WTC11 (cell line): ENCODE data around the gene NCKAP5. TPM values are rescaled to one million over a fixed set of nuclear protein-coding genes. Genes with fewer than 3 reads are reported as not detected.

Experiments used
- ATAC-seq: fragments of 200-7000 bp; cut with Tn5 transposase; 2 replicates; pipeline ENCODE4 v1.10.0; 2021; ENCODE audit warnings: mild to moderate bottlenecking, moderate library complexity
- CTCF ChIA-PET: fragments of 300-600 bp; sonication (Branson Sonifier 250); formaldehyde crosslinking; loops from one replicate; lab custom pipeline; 2021; ENCODE audit warnings: antibody characterized with exemption; lab: Charles Lee
- POLR2A ChIA-PET: fragments of 350-600 bp; sonication (Branson Sonifier 250); formaldehyde crosslinking; loops from one replicate; lab custom pipeline; 2021; ENCODE audit warnings: antibody characterized with exemption; lab: Charles Lee
- DNase-seq: peaks from one replicate; pipeline ENCODE4 v3.0.0; 2021; ENCODE audit warnings: low spot score
- H3K27ac Mint-ChIP-seq: 2 replicates; pipeline ENCODE4 v1.8.0; 2021; ENCODE audit warnings: mixed read lengths
- H3K27me3 Mint-ChIP-seq: 2 replicates; pipeline ENCODE4 v1.8.0; 2021; ENCODE audit warnings: low read depth, mild to moderate bottlenecking, moderate library complexity, mixed read lengths
- H3K36me3 Mint-ChIP-seq: 2 replicates; pipeline ENCODE4 v1.8.0; 2021; ENCODE audit warnings: mixed read lengths
- H3K4me1 Mint-ChIP-seq: 2 replicates; pipeline ENCODE4 v1.8.0; 2022; ENCODE audit warnings: mixed read lengths
- H3K4me3 Mint-ChIP-seq: 2 replicates; pipeline ENCODE4 v1.8.0; 2021; ENCODE audit warnings: mild to moderate bottlenecking, moderate library complexity, mixed read lengths
- H3K9me3 Mint-ChIP-seq: 2 replicates; pipeline ENCODE4 v1.8.0; 2021; ENCODE audit warnings: mixed read lengths
- AFF4 ChIP-seq: sonication (generic); formaldehyde crosslinking; IDR thresholded peaks from 2 replicates; pipeline ENCODE4 v1.8.1; 2023; ENCODE audit warnings: mild to moderate bottlenecking, missing genetic modification reagents, borderline replicate concordance
- CREM ChIP-seq: sonication (generic); formaldehyde crosslinking; IDR thresholded peaks from 2 replicates; pipeline ENCODE4 v1.8.1; 2022; ENCODE audit warnings: mild to moderate bottlenecking, missing genetic modification reagents, moderate library complexity
- E2F1 ChIP-seq: sonication (generic); formaldehyde crosslinking; IDR thresholded peaks from 2 replicates; pipeline ENCODE4 v1.8.0; 2022; ENCODE audit warnings: mild to moderate bottlenecking, missing genetic modification reagents
- E2F4 ChIP-seq: sonication (generic); formaldehyde crosslinking; IDR thresholded peaks from 2 replicates; pipeline ENCODE4 v1.8.1; 2022; ENCODE audit warnings: low read depth, mild to moderate bottlenecking, moderate library complexity, missing genetic modification reagents, borderline replicate concordance
- HMGXB4 ChIP-seq: sonication (generic); formaldehyde crosslinking; IDR thresholded peaks from 2 replicates; pipeline ENCODE4 v1.8.1; 2023; ENCODE audit warnings: mild to moderate bottlenecking, moderate library complexity, missing genetic modification reagents
- NFATC4 ChIP-seq: fragments of 250-450 bp; sonication (Bioruptor Pico); IDR thresholded peaks from 2 replicates; pipeline ENCODE4 v1.9.0; 2021; ENCODE audit warnings: mild to moderate bottlenecking
- NR1H2 ChIP-seq: sonication (generic); formaldehyde crosslinking; IDR thresholded peaks from 2 replicates; pipeline ENCODE4 v1.9.0; 2021; ENCODE audit warnings: mild to moderate bottlenecking, moderate library complexity, missing genetic modification reagents
- NR2C2 ChIP-seq: sonication (generic); formaldehyde crosslinking; IDR thresholded peaks from 2 replicates; pipeline ENCODE4 v1.8.0; 2022; ENCODE audit warnings: mild to moderate bottlenecking, missing genetic modification reagents
- PREB ChIP-seq: sonication (generic); formaldehyde crosslinking; IDR thresholded peaks from 2 replicates; pipeline ENCODE4 v1.8.1; 2022; ENCODE audit warnings: mild to moderate bottlenecking, missing genetic modification reagents, moderate library complexity, borderline replicate concordance
- STAT6 ChIP-seq: sonication (generic); formaldehyde crosslinking; conservative IDR thresholded peaks from 2 replicates; pipeline ENCODE4 v1.8.1; 2023; ENCODE audit warnings: mild to moderate bottlenecking, low read depth, missing genetic modification reagents, moderate library complexity
- TCF7 ChIP-seq: sonication (generic); formaldehyde crosslinking; IDR thresholded peaks from 2 replicates; pipeline ENCODE4 v1.8.0; 2022; ENCODE audit warnings: mild to moderate bottlenecking, low read depth, missing genetic modification reagents, moderate library complexity
- ZBTB21 ChIP-seq: sonication (generic); formaldehyde crosslinking; IDR thresholded peaks from 2 replicates; pipeline ENCODE4 v1.8.1; 2023; ENCODE audit warnings: mild to moderate bottlenecking, missing genetic modification reagents, borderline replicate concordance
- ZBTB43 ChIP-seq: sonication (generic); formaldehyde crosslinking; IDR thresholded peaks from 2 replicates; pipeline ENCODE4 v1.8.1; 2023; ENCODE audit warnings: mild to moderate bottlenecking, missing genetic modification reagents
- ZNF317 ChIP-seq: sonication (generic); formaldehyde crosslinking; IDR thresholded peaks from 2 replicates; pipeline ENCODE4 v1.8.1; 2023; ENCODE audit warnings: low read depth, mild to moderate bottlenecking, moderate library complexity, missing genetic modification reagents, borderline replicate concordance
- ZNF512 ChIP-seq: sonication (generic); formaldehyde crosslinking; IDR thresholded peaks from 2 replicates; pipeline ENCODE4 v1.8.1; 2022; ENCODE audit warnings: missing genetic modification reagents, borderline replicate concordance
- total RNA-seq: library from RNA; stranded (reverse); gene quantifications from 3 replicates; pipeline ENCODE4 v1.2.3, GENCODE V29; 2021

NCKAP5 gene
- total RNA-seq, 1 experiment from 2014 or later, result 0.55 TPM

- DNase-seq, result no peak
- TF ChIP-seq TCF7, result no peak
- ChIA-PET POLR2A (no interaction called here), CTCF (no interaction called here)
- no peak for ATAC-seq
- Mint-ChIP-seq H3K36me3 (peaks cover 4% of the 10 kb centered on the region), H3K4me1 (no peaks in the 10 kb centered on the region), H3K4me3 (no peak overlapping the region), H3K27me3 (no peaks in the 10 kb centered on the region), H3K9me3 (peaks cover 16% of the 10 kb centered on the region), H3K27ac (no peak overlapping the region)
Measured at GRCh38 chr2:132998221-132998620, 570.0 kb downstream of the NCKAP5 start.

- Mint-ChIP-seq H3K9me3 (peaks cover 5% of the 10 kb centered on the region), H3K36me3 (no peaks in the 10 kb centered on the region), H3K4me3 (no peak overlapping the region), H3K27me3 (no peaks in the 10 kb centered on the region), H3K4me1 (no peaks in the 10 kb centered on the region), H3K27ac (no peak overlapping the region)
- DNase-seq (no peak), ATAC-seq (no peak)
- ChIA-PET CTCF (interaction anchor here (1.0 kb wide), 1 partner anchor 80 kb away, joined by 4 read pairs; no protein-coding TSS in a partner anchor), POLR2A (no interaction called here)
- TF ChIP-seq AFF4 (CRISPR knock-in tag), result no peak
- TF ChIP-seq ZNF512 (CRISPR knock-in tag), result no peak
- TF ChIP-seq ZBTB21, result no peak
- TF ChIP-seq STAT6 (CRISPR knock-in tag), result no peak
- no peak for TF ChIP-seq NR1H2 (CRISPR knock-in tag)
- TF ChIP-seq PREB (CRISPR knock-in tag), result no peak
- TF ChIP-seq ZNF317 (CRISPR knock-in tag), result no peak
- TF ChIP-seq HMGXB4 (CRISPR knock-in tag), result no peak
- TF ChIP-seq E2F1 (CRISPR knock-in tag), result no peak
- no peak for TF ChIP-seq NFATC4
- TF ChIP-seq ZBTB43 (CRISPR knock-in tag), result no peak
- TF ChIP-seq NR2C2, result no peak
- no peak for TF ChIP-seq E2F4 (CRISPR knock-in tag)
- TF ChIP-seq CREM (CRISPR knock-in tag), result no peak
Measured at GRCh38 chr2:132991471-132992045, 576.7 kb downstream of the NCKAP5 start.
